Activated CD8-positive, alpha-beta memory T cell treated with anti-CD3 and anti-CD28 coated beads, Interleukin-2, amount 50 U/mL, for 48 hours (primary cell): Measurements from ENCODE around the gene ZFYVE28.

Source experiments
- DNase-seq: peaks from one replicate; pipeline ENCODE4 v3.0.0-alpha.2; 2020

ZFYVE28 gene

DNA sequence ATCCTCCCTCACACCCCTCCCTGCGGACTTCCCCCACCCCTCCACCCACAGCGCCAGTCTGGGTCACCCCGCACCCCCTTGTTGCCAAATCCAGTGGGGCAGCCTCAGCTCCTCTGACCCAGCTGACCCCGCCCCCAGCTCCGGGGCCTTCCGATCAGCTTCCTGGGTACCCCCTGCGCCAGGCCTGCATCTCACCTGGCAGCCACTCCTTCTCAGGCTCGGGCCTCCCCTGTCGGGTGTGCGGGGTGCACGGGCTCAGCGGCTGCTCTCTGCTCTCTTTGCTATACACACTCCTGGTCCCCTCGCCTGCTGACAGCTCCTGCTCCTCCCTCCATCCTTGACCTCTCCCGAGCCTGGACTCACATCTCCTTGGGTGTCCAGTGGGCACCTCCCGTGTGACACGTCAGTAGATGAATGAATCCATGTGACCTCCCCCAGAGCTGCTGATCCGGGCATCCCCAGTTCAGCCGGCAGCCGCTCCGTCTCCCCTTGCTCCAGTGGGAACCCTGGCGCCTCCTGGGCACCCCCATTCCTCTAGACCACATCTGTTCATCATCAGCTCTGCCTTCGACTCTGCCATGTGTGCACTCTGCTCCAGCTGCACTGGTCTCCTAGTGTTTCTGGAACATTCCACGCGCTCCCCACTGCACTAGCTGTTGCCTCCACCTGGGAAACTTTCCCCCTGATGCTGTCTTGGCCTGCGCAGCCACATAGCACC is 10.2 kb upstream of the ZFYVE28 start:
- no peak for DNase-seq

- no peak for DNase-seq
Observed at GRCh38 chr4:2427383-2428334, 9.2 kb upstream of the ZFYVE28 start.

GRCh38 chr4:2426711-2427275 is 8.3 kb upstream of the ZFYVE28 start:
- no peak for DNase-seq

- DNase-seq = no peak
Observed at GRCh38 chr4:2426069-2426397, 7.6 kb upstream of the ZFYVE28 start.

DNA sequence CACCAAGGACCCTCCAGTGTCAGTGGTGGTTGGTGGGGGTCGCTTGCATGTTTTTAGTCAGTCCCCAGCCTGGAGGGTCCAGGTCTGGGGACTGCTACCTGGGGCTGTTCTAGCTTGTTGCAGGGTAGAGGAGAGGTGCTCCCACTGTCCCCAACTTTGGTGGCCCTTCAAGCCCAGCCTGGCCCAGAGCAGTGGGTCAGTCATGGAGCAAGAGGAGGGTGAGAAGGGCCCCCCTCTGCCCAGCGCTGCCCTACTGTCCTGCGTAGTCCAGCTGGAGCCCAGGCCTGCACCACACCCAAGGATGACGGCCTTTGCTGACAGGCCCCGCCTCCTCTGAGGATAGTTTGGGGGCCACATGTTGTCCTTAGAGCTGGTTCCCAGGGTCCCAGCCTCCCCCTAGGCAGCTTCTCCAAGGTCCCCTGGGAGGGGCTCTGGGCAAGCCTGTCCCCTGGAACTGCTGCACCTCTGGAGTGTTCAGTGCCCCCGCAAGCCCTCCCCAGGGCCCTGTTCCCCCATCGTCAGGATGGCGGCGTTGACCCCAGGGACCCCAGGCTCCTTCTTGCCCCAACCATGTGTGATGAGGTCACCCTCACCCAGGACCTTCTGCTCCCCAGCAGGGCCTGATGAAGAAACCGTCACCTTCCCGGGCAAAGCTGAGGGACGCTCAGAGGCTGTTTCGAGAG is 7.1 kb upstream of the ZFYVE28 start:
- no peak for DNase-seq

DNA sequence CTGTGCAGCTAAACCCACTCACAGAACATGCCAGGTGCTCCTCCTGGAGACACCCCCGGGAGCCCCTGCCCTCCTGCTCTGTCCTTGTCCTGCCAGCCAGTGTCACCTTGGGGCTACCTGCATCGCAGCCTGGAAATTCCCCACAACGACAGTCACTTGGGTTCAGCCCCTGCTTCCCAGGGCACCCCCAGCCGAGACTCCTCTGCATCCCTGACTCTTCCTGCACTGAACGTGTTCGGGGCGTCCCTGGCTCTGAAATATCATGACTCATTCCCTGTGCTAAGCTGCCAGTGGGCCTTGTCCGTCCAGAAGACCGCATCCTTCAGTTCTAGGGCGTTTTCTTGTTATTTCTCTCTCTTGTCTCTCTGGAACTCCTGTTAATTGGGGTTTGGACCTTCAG is 6.1 kb upstream of the ZFYVE28 start:
- DNase-seq = no peak

DNA sequence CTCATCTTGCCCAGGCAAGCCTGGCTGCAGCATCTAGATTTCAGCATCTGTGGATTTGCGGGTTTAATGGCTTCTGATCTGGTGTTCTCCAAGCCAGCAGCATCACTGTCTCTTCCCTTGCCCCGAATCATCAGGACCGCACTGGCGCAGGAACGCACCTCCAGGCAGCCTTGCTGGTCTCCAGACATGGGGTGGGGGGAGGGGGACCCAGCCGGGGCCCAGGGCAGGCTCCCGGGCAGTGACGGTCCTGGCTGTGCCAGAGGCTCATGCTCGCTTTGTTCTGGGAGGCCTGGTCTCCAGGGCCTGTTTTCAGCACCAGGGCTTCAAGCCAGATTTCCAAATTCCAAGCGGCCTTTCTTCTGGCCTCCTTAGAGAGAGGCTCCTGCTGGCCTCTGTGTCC is 5.2 kb upstream of the ZFYVE28 start:
- DNase-seq = no peak

DNA sequence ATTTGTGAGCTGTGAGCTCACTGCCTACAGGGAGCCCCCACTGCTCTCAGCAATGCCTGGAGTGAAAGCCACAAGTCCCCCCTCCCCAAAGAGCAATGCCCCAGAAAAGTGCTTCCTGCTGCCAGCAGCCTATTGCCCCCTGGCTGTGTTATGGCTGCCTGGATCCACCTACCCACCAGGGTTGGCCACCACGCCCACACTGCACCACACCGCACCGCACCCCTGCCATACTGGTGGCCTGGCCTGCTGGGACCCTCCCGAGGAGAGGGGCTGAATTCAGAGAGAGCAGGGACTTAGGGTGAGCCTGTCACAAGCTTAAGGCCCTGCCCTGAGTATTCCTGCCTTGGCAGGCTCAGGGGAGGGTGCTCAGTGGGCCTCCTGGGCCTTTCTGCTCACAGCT is 4.6 kb upstream of the ZFYVE28 start:
- no peak for DNase-seq

DNA sequence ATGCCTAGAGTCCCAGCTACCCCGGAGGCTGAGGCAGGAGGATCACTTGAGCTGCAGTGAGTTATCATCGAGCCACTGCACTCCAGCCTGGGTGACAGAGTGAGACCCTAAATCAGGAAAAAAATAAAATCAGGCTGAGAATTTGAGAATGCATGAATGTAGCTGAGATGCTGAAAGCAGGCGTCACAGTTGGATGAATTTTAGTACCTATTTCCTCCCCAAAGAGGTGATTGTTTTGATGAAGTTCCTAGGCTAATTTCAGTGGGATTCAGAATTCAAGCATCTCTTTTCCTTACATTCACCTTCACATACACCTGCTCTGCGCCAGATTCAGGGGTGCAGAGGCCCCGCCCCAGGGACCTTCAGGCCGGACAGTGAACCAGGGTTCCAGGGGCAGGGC is 3.5 kb upstream of the ZFYVE28 start:
- no peak for DNase-seq

DNA sequence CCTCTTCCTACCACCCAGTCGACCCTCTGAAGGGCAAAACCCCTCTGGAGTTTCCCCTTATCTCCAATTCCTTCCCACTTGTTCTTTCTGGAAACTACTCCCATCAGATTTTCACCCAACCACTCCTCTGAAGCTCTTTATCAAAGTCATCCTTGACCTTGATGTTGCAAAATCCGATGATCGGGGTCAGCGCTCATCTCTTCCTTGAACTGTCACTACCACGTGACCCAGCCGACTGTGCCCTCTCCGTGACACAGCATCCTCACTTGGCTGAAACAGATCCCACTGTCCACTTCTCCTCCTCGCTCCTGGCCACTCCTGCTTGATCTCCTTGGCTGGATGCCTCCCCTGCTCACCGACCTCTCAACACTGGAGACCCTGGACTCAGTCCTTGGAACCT is 1.4 kb upstream of the ZFYVE28 start:
- DNase-seq = no peak

GRCh38 chr4:2418650-2419571 is 466 bp upstream of the ZFYVE28 start, which contains the start of gene CFAP99:
Gene CFAP99, plus strand, starts transcription at chr4:2418955.
- peak; percentile 99 for DNase-seq

DNA sequence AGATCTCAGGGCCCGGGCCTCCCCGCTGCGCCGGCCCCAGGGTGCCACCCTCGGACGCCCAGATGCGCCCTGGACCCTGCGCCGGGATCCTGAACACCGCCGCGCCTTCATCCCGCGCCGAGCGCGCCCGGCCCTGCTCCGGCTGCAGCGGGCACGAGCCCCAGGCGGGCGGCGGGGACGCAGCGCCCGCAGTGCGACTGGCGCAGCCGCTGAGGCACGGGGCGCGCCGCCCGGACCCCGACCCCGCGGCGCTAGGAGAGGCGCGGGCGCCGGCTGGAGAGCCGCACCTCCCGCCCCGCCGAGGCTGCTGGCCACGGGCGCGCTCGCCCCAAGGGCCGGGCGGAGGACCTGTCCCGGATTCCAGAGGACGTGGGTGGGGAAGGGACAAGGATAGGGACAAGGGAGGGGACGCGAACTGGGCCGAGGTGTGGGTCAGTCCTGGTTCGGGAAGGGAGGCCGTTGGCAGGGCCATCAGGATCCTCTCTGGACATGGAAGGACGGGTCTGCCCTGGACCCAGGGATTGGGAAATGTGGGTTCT is 1.1 kb downstream of the ZFYVE28 start:
- peak; percentile 63 for DNase-seq

DNA sequence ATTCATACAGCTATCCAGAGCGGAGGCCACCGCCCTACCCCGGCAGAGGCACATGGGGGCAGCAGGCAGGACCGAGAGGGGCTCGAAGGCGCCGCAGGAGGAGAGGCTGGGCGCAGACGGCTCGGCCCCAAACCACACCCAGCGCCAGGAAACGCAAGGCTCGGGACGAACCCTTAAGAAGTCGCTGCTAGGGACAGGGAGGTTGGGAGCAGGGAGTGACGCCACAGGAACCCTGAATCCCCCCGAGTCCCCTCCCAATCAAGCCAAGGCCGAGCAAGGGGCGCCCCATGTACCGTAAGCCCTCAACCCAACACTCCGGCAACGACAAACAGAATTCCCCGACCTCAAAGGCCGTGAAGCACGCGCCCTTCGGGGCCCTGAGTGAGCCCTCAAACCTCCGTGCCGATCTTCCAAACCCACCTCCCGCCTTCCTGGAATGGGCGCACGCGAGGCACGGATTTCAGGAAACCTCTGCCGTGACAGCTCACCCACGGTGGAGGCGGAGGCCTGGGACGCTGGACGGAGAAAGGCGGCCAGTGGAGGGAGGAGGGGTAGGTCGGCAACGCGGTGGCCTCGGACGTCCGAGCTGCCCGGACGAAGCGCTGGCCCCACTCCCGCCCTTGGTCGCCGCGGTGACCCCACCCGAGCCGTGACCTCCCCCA is 1.8 kb downstream of the ZFYVE28 start:
- peak; percentile 72 for DNase-seq

GRCh38 chr4:2415881-2416563 is 2.4 kb downstream of the ZFYVE28 start:
- DNase-seq = no peak

DNA sequence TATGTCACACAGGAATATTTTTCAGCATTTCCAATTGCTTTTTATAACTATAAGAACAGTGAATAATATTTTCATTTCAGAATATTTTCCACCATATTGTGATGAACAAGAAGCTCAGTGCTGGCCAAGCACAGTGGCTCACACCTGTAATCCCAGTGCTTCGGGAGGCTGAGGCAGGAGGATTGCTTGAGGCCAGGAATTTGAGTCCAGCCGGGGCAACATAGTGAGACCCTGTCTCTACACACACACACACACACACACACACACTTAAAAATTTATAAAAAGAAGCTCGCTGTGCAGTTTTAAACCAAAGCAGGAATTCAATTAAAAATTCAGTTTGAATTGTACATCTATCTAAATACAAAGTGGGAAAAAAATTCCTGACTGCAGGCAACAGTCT is 3.2 kb downstream of the ZFYVE28 start:
- DNase-seq = no peak

DNA sequence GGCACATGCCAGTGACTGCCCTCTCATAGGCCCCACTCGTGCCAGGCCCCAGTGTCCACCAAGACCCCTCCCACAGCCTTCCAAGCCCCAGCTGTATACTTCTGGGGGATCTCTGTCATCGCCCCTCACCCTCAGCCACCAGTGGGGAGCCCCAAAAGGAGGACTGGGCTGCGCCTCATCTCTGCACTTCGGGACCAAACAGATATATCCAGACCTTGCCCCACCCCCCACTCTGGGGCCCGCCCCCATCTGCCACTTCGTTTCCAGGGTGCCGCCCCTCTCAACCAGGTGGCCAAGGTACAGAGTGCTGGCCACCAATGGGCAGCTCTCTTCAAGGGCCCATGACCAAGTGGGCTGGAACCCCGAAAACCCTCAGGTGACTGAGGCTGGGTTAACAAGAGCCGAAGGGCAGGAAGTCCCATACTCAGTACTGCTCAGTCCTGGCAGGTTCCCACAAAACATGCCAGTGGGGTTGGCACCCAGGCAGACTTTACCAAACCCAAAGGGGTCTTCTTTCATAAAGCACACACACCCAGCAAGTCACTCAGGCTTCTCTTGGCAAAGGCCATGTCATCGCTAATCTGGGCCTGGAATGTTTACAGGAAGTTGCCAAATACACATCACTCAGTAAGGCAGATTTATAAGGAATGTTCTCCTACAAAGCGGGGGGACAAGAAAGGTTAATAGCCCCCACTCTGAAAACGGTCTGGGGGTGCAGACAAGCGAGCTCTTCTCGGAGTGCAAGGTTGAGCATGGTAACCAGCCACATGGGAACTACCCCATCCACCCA is 4.4 kb downstream of the ZFYVE28 start:
- DNase-seq = peak; percentile 66

- peak; percentile 90 for DNase-seq
Observed at GRCh38 chr4:2412885-2413716, 5.3 kb downstream of the ZFYVE28 start.

DNA sequence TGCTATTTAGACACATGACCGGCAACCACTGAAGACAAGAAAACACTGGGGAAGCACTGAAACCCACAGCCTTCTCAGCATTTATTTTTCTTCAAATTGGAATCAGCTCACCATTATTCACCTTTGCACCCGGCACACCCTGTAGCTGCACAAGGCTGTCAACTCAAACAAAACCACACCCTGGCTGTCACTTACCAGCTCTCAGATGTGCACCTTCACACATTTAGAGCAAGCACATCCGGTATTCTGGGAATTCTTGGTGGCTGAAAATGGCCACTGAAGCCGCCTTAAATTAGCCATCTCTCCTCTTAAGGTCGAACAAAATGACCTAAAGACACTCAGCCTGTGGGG is 5.9 kb downstream of the ZFYVE28 start:
- no peak for DNase-seq
